T-cell (primary cell): ENCODE data around the gene HHIPL2. TPM values are rescaled to one million over a fixed set of nuclear protein-coding genes. Genes with fewer than 3 reads are reported as not detected.
"Not testable (repeated sequence)": the region's sequence is repeated elsewhere in the genome, so short reads cannot be mapped to it uniquely, and the experiment has no call there.

Source experiments
- ATAC-seq, 4 experiments: fragments of 200-7000 bp in 3 of 4; fragments of 150-1000 bp in 1 of 4; cut with Tn5 transposase; replicated peaks in 1 of 4; 1 replicate in 3 of 4; 2 replicates in 1 of 4; pipeline ENCODE4 v1.10.0; 2021; ENCODE audit warnings: moderate library complexity in 3 of 4, mild to moderate bottlenecking in 2 of 4, moderate number of reproducible peaks in 1 of 4
- CTCF ChIA-PET, 2 donors: fragments of 300-600 bp; sonication (Branson Sonifier 250); formaldehyde crosslinking; loops; one replicate each; lab custom pipeline; 2022; ENCODE audit warnings: antibody characterized with exemption in 2 of 2; lab: Charles Lee
- POLR2A ChIA-PET, 2 donors: fragments of 300-600 bp; sonication (Branson Sonifier 250); formaldehyde crosslinking; loops; one replicate each; lab custom pipeline; 2022; ENCODE audit warnings: antibody characterized with exemption in 2 of 2; lab: Charles Lee
- DNase-seq, 35 experiments: peaks; one replicate each; pipeline versions ENCODE4 v3.0.0 to v3.0.0-alpha.2; 2013 to 2023
- H3K27ac ChIP-seq: one replicate; pipeline ENCODE4 v1.5.1; 2013; ENCODE audit warnings: low read length
- H3K27me3 ChIP-seq, 2 experiments: replicated peaks in 1 of 2; 1 replicate in 1 of 2; 2 replicates in 1 of 2; pipeline versions ENCODE4 v1.6.1 to v1.7.0; 2013; ENCODE audit warnings: low read length in 1 of 2, mixed read lengths in 1 of 2; ENCODE audit not compliant: control insufficient read depth in 2 of 2, insufficient read depth in 2 of 2; ENCODE audit errors: extremely low read depth in 1 of 2
- H3K36me3 ChIP-seq, 2 donors: 1 replicate in 1 of 2; 2 replicates in 1 of 2; pipeline versions ENCODE4 v1.6.1 to v1.7.0; 2013; ENCODE audit warnings: low read length in 1 of 2; ENCODE audit not compliant: control insufficient read depth in 2 of 2, insufficient read depth in 1 of 2; ENCODE audit errors: extremely low read depth in 1 of 2
- H3K4me1 ChIP-seq, 2 experiments: 1 replicate in 1 of 2; 2 replicates in 1 of 2; pipeline versions ENCODE4 v1.6.1 to v1.7.0; 2013; ENCODE audit warnings: low read length in 2 of 2, mixed read lengths in 1 of 2; ENCODE audit not compliant: insufficient read depth in 2 of 2, control insufficient read depth in 1 of 2; ENCODE audit errors: extremely low read depth in 1 of 2
- H3K4me3 ChIP-seq, 2 donors: 1 replicate in 1 of 2; 2 replicates in 1 of 2; pipeline versions ENCODE4 v1.5.1 to v1.7.0; 2013; ENCODE audit warnings: mild to moderate bottlenecking in 2 of 2, low read length in 1 of 2, moderate library complexity in 1 of 2; ENCODE audit not compliant: control insufficient read depth in 1 of 2; ENCODE audit errors: extremely low read depth in 1 of 2
- H3K9me3 ChIP-seq: 2 replicates; pipeline ENCODE4 v1.7.0; 2013
- H3K27ac Mint-ChIP-seq, 2 donors: one replicate each; pipeline ENCODE4 v1.8.0; 2020 to 2021; ENCODE audit warnings: mild to moderate bottlenecking in 2 of 2, mixed read lengths in 2 of 2
- H3K27me3 Mint-ChIP-seq, 2 donors: one replicate each; pipeline ENCODE4 v1.8.0; 2021 to 2022; ENCODE audit warnings: mixed read lengths in 2 of 2
- H3K36me3 Mint-ChIP-seq: one replicate; pipeline ENCODE4 v1.8.0; 2021; ENCODE audit warnings: mixed read lengths
- H3K4me1 Mint-ChIP-seq, 3 donors: one replicate each; pipeline ENCODE4 v1.8.0; 2020 to 2022; ENCODE audit warnings: mixed read lengths in 3 of 3, mild to moderate bottlenecking in 1 of 3
- H3K4me3 Mint-ChIP-seq, 3 donors: one replicate each; pipeline ENCODE4 v1.8.0; 2020 to 2022; ENCODE audit warnings: mild to moderate bottlenecking in 3 of 3, mixed read lengths in 3 of 3, moderate library complexity in 3 of 3
- H3K9me3 Mint-ChIP-seq, 3 donors: one replicate each; pipeline ENCODE4 v1.8.0; 2020 to 2022; ENCODE audit warnings: mixed read lengths in 3 of 3
- WGBS: methylation state at CpG from one replicate; pipeline ENCODE4 v1.1.5; 2013; ENCODE audit warnings: missing lambda C conversion rate; ENCODE audit not compliant: insufficient coverage; 5-methylcytosine and 5-hydroxymethylcytosine counted together
- total RNA-seq, 35 experiments: library from RNA in 6 of 35; stranded (reverse) in 6 of 35; fragments of 120-200 nt in 1 of 35; gene quantifications; one replicate each; pipeline versions ENCODE4 v1.2.1 to v1.2.4 and lab custom pipeline; 2013 to 2026

The HHIPL2 gene
- total RNA-seq, 5 donors from 2014 or later (not counting 1 experiment from before 2014, with no cell fraction given), result 0.53 to 1.4 (median 1.0) TPM; not detected in 2

DNA sequence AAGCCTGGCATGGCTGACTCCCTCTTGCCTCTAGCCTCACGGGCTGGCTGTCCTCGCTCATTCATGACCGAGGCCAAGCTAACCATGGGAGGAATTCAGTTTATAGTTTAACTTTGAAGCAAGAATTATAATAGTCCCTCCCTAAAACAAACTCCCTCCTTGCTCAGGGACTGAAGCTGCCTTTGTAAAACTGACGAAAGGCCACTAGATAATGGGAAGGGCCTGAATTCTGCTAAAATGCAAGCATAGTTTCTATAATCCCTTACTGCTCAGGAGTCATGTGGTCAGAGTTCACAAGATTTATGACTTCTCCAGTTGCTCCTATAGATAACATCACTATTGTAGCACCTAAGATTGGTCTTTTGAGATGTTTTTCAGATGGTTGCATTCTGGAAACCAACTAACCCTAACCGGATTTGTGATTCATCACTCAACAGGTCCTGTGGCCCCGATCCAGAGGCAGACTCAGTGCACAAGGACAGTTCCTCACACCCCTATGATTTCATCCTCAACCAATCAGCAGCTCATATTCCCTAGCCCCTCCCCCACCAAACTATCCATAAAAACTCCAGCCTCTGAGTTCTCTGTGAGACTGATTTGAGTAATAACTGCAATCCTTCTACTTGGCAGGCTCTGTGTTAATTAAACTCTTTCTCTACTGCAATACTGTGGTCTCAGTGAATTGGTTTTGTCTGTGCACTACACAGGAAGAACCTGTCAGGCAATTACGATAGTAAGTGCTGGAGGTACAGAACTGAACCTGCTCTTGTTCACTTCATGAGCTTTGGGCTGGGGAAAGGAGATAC, 26.4 kb downstream of the HHIPL2 start:
- 72% methylated on average over 2 of the region's 7 CpGs for WGBS
- CTCF ChIA-PET, result no interaction called here
- POLR2A ChIA-PET, result no interaction called here
- peaks cover 0 to 9% (median 6%) of the 10 kb centered on the region in 3 donors for H3K9me3 Mint-ChIP-seq
- H3K4me1 Mint-ChIP-seq, result no peaks in the 10 kb centered on the region
- no peak overlapping the region for H3K27ac Mint-ChIP-seq
- Histone ChIP-seq H3K27ac (no peak overlapping the region), H3K4me1 (no peaks in the 10 kb centered on the region), H3K9me3 (no peaks in the 10 kb centered on the region), H3K4me3 (no peak overlapping the region), H3K27me3 (peaks cover 0 to 6% of the 10 kb centered on the region in 2 experiments), H3K36me3 (no peaks in the 10 kb centered on the region)
- DNase-seq (no peak), ATAC-seq (no peak)
- H3K4me3 Mint-ChIP-seq, result no peak overlapping the region
- H3K36me3 Mint-ChIP-seq, result no peaks in the 10 kb centered on the region
- H3K27me3 Mint-ChIP-seq, result peaks cover 7 to 9% of the 10 kb centered on the region in 2 donors

DNA sequence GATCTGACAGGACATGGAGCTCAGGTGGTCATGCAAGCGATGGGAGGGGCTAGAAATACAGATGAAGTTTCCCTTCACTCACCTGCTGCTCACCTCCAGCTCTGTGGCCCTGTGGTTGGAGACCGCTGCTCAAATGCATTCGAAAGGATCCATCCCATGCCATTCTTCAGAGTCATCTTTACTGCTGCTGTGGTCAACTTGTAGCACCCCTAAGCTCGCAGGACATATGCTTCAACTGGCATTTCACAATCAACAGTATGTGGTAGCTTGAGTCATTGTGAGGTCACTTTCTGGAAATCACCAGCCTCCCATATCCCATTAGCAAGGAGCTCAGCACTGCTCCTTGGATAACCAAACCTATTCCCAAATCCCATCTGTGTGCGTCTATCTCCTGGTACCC, 58.4 kb downstream of the HHIPL2 start:
- H3K9me3 ChIP-seq, H3K27ac Mint-ChIP-seq, H3K4me3 ChIP-seq, H3K36me3 ChIP-seq, H3K4me1 Mint-ChIP-seq, H3K4me3 Mint-ChIP-seq, ATAC-seq, H3K9me3 Mint-ChIP-seq, H3K27ac ChIP-seq, DNase-seq, POLR2A ChIA-PET, CTCF ChIA-PET, H3K4me1 ChIP-seq, H3K27me3 ChIP-seq, H3K27me3 Mint-ChIP-seq, H3K36me3 Mint-ChIP-seq: not testable (repeated sequence)
- WGBS, result no CpG with 5 or more reads among the region's 5 CpGs

DNA sequence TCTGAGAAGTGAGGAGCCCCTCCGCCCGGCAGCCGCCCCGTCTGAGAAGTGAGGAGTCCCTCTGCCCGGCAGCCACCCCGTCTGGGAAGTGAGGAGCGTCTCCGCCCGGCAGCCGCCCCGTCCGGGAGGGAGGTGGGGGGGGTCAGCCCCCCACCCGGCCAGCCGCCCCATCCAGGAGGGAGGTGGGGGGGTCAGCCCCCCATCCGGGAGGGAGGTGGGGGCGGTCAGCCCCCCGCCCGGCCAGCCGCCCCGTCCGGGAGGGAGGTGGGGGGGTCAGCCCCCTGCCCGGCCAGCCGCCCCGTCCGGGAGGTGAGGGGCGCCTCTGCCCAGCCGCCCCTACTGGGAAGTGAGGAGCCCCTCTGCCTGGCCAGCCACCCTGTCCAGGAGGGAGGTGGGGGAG, 60.1 kb downstream of the HHIPL2 start:
- not testable (repeated sequence) for H3K36me3 Mint-ChIP-seq

DNA sequence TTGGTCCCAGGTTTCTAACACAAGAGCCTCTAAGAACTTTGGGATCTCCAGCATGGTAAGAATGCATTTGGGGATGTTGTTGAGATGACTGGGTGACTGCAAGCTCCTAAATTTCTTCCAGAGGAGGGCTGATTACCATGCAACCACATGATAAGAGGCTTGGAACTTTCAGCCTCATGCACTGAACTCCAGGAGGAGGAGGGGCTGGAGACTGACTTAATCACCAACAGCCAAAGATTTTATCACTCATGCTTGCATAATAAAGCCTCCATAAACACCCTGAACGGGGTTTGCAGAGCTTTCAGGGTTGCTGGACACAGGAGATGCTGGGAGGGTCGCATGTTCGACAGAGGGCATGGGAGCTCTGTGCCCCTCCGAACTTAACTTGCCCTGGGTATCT, 63.9 kb downstream of the HHIPL2 start:
- no CpG with 5 or more reads among the region's 4 CpGs for WGBS
- H3K27me3 Mint-ChIP-seq, DNase-seq, H3K27ac ChIP-seq, H3K9me3 ChIP-seq, H3K36me3 ChIP-seq, H3K9me3 Mint-ChIP-seq, H3K27me3 ChIP-seq, H3K36me3 Mint-ChIP-seq, H3K4me3 Mint-ChIP-seq, H3K27ac Mint-ChIP-seq, ATAC-seq, CTCF ChIA-PET, POLR2A ChIA-PET, H3K4me1 ChIP-seq, H3K4me3 ChIP-seq, H3K4me1 Mint-ChIP-seq: not testable (repeated sequence)

More for the DNA sequence above, 60.1 kb downstream of the HHIPL2 start:
- WGBS, result no CpG with 5 or more reads among the region's 27 CpGs
- H3K36me3 ChIP-seq, H3K27ac ChIP-seq, ATAC-seq, H3K9me3 Mint-ChIP-seq, H3K4me3 ChIP-seq, H3K4me1 ChIP-seq, CTCF ChIA-PET, H3K27me3 ChIP-seq, H3K27me3 Mint-ChIP-seq, DNase-seq, POLR2A ChIA-PET, H3K4me3 Mint-ChIP-seq, H3K4me1 Mint-ChIP-seq, H3K9me3 ChIP-seq, H3K27ac Mint-ChIP-seq: not testable (repeated sequence)

DNA sequence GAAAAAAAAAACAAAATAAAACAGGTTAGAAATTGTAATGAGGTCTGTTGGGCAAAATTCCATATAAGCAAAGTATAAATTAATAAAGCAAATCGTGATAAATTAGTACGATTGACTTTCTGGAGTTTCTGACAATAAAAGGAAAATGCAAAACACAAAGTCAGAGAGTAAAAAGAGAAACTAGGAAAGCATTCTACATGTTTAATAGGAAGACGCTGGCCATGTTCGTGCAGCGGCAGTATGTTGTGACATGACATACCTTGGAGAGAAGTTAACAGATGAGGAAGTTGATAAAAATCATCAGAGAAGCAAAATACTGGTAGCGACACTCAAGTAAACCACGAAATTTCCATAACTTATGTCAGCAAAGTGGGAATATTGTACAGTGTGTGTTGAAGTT, 68.3 kb downstream of the HHIPL2 start:
- CTCF ChIA-PET, H3K4me3 Mint-ChIP-seq, H3K36me3 ChIP-seq, H3K4me1 ChIP-seq, H3K9me3 Mint-ChIP-seq, H3K9me3 ChIP-seq, H3K27ac ChIP-seq, H3K36me3 Mint-ChIP-seq, ATAC-seq, H3K27ac Mint-ChIP-seq, H3K4me3 ChIP-seq, H3K27me3 ChIP-seq, POLR2A ChIA-PET, H3K27me3 Mint-ChIP-seq, DNase-seq, H3K4me1 Mint-ChIP-seq: not testable (repeated sequence)
- WGBS, result no CpG with 5 or more reads among the region's 7 CpGs

DNA sequence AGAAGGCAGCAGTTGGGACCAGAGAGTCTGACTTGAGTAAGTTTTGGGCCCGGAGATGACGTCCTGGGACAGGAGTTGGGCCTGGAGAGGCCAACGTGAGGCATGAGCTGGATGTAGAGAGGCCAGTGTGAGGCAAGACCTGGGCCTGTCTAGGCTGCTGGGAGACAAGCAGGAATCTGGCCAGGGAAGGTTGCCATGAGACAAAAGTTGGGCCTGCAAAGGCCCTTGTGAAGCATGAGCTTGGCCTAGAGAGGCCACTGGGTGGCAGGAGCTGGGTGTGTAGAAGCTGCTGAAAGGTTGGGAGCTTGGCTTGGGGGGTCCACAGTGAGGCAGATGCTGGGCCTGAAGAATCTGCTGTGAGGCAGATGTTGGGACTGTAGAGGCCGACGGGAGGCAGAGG, 71.5 kb downstream of the HHIPL2 start:
- H3K36me3 ChIP-seq, H3K9me3 ChIP-seq, DNase-seq, POLR2A ChIA-PET, H3K27ac ChIP-seq, H3K9me3 Mint-ChIP-seq, CTCF ChIA-PET, H3K27me3 ChIP-seq, H3K27me3 Mint-ChIP-seq, H3K4me3 ChIP-seq, H3K4me3 Mint-ChIP-seq, H3K4me1 ChIP-seq, H3K27ac Mint-ChIP-seq, ATAC-seq, H3K36me3 Mint-ChIP-seq, H3K4me1 Mint-ChIP-seq: not testable (repeated sequence)
- WGBS, result 92% methylated on average over 5 of the region's 5 CpGs

DNA sequence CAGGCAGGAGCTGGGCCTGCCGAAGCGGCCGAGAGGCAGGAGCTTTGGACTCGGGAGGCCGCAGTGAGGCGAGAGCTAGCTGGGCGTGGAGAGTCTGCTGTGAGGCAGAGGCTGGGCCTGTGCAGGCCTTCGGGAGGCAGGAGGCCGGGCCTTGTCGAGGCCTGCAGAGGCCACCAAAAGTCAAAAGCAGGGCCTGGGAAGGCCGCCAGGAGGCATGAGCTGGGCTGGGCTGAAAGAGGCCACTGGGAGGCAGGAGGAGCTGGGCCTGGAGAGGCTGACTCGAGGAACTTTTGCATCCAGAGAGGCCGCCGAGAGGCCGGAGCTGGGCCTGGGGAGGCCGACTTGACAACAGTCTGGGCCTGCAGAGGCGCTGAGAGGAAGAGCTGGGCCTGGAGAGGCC, 74.2 kb downstream of the HHIPL2 start:
- H3K27ac Mint-ChIP-seq, H3K4me3 ChIP-seq, H3K36me3 Mint-ChIP-seq, CTCF ChIA-PET, H3K4me1 Mint-ChIP-seq, ATAC-seq, H3K27me3 ChIP-seq, H3K36me3 ChIP-seq, H3K4me1 ChIP-seq, H3K4me3 Mint-ChIP-seq, DNase-seq, POLR2A ChIA-PET, H3K9me3 ChIP-seq, H3K27ac ChIP-seq, H3K27me3 Mint-ChIP-seq, H3K9me3 Mint-ChIP-seq: not testable (repeated sequence)
- 94% methylated on average over 9 of the region's 17 CpGs for WGBS
